Fibroblast of the aortic adventitia (primary cell): ENCODE measurements around the gene DDC. TPM values are rescaled to one million over a fixed set of nuclear protein-coding genes. Genes with fewer than 3 reads are reported as not detected.
"Not testable (repeated sequence)": the region's sequence is repeated elsewhere in the genome, so short reads cannot be mapped to it uniquely, and the experiment has no call there.

Source experiments
- DNase-seq: peaks from one replicate; pipeline ENCODE4 v3.0.0-alpha.2; 2010; ENCODE audit warnings: low read depth
- H3K4me3 ChIP-seq: 2 replicates; pipeline ENCODE4 v1.5.1; 2011; ENCODE audit warnings: low read depth, mild to moderate bottlenecking, control low read depth, low read length, moderate library complexity
- total RNA-seq: library from RNA; depleted of rRNA; stranded (reverse); fragments of >200 nt; gene quantifications from 2 replicates; pipeline ENCODE4 v1.2.3, GENCODE V29; 2012; ENCODE audit warnings: low replicate concordance
- TF ChIP-seq, protein P1 (sequence below): IDR thresholded peaks from 2 replicates; pipeline ENCODE4 v1.5.1; 2011; ENCODE audit warnings: mild to moderate bottlenecking, low read length, control low read depth, inconsistent platforms; ENCODE audit not compliant: insufficient read depth

The DDC gene
- total RNA-seq, 1 donor, result not detected

DNA sequence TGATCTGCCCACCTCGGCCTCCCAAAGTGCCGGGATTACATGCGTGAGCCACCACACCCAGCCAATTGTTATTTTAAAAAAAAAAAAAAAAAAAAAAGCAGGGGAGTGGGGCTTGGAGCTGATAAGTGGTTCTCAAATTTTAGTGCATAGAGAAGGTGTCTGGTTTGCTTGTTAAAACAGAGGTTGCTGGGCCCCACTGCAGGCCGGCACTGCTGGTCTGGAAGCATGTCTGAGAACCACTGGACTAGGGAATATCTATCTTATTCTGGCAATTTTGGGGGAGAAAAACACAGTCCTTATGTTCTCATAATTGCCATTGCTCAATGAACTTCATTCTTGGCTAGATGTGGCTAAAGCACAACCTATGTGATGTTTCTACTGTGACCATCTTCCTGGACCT lies 96.0 kb downstream of the DDC start:
- DNase-seq, result no peak
- TF ChIP-seq, protein P1, sequence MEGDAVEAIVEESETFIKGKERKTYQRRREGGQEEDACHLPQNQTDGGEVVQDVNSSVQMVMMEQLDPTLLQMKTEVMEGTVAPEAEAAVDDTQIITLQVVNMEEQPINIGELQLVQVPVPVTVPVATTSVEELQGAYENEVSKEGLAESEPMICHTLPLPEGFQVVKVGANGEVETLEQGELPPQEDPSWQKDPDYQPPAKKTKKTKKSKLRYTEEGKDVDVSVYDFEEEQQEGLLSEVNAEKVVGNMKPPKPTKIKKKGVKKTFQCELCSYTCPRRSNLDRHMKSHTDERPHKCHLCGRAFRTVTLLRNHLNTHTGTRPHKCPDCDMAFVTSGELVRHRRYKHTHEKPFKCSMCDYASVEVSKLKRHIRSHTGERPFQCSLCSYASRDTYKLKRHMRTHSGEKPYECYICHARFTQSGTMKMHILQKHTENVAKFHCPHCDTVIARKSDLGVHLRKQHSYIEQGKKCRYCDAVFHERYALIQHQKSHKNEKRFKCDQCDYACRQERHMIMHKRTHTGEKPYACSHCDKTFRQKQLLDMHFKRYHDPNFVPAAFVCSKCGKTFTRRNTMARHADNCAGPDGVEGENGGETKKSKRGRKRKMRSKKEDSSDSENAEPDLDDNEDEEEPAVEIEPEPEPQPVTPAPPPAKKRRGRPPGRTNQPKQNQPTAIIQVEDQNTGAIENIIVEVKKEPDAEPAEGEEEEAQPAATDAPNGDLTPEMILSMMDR, result no peak

DNA sequence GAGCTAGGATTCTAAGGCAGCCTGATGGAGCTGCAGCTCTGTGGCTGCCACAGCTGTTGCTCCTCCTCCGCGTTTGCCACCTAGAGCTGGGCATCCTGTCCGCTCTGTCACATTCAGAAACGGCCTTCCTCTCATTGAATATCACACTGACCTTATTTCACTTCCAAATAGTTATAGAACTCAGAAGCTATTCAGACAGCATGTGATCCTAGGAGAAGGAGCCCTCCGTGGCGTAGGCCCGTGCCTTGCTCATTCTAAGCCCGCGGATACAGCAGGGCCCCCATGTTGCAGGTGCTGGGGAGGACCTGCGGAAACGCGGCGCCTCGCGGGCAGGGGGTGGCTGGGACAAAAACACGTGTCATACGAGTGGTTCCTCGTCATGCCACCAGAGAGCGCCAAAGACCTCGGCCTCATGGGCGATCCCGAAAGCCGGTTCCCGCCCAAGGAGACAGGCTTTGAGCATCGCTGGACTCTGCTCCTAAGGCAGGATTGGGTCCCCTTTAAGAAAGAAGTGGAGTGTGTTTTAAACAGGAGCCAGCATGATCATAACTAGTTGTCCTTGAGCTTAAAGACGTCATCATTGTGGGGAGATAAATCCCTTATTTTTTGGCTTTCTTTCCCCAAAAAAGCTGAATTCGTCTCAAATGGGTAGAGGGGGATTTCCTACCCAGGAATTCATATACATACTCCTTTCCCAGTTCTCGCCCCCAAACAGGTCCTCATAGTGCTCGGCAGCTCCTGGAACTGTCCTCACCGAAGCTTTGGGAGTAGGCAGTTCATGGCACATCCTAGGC lies 97.2 kb downstream of the DDC start:
- TF ChIP-seq, protein P1, result peak; percentile 90
- DNase-seq, result peak; percentile 68
- peak overlapping the region; percentile 31 for H3K4me3 ChIP-seq

More for the DNA sequence above, 96.0 kb downstream of the DDC start:
- no peak overlapping the region for H3K4me3 ChIP-seq

DNA sequence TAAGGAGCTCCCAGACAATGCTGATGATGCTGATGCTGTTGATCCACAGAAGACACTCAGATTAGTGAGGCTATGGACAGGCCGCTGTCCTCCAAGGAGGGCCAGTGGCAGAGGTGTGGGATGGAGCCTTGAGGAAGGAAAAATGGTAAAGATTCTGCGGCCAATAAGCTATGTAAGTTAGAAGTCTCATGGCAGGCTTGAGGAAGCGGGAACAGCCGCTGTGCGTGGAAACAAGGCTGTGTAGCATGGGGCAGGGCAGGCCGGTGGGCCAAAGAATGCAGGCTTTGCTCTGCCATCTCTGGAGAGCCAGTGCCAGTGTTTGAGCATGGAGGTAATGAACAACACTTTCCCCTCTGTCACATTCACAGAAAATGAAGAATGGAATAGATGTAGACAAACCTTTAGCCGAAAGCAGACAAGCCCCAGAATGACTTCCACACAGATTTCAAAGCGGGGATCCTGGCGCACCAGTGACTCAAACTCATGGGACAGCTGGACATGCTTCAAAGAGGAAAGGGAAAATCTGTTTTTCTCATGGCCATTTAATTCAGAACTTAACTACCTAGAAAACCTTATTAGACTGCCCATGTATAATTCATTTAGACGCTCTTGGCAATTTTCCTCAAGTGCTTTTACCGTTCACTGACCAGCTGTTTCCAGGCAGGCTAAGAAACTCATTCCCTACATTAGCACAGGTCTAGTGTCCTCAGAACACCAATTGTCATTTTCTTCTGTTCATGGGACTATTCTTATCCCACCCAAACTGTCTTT lies 98.2 kb downstream of the DDC start:
- DNase-seq, result no peak
- TF ChIP-seq, protein P1, result no peak
- H3K4me3 ChIP-seq, result no peak overlapping the region

DNA sequence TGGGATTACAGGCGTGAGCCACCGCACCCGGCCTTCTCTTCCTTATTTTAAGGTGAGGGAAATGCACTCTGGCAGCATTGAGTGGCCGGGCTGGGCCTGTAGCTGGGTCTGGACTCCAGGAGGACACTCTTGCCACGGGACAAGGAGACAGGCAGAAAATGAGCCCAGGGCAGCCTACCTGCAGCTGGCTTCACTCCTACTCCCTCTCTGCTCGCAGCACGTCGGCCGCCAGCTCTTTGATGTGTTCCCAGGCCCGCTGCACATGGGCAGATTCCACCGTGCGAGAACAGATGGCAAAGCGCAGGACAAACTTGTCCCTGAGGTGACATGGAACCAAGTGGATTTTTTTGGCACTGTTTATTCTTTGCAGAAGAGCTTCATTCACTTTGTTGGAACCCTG lies 102.2 kb downstream of the DDC start:
- DNase-seq, result no peak
- H3K4me3 ChIP-seq, result no peak overlapping the region
- TF ChIP-seq, protein P1, result no peak

DNA sequence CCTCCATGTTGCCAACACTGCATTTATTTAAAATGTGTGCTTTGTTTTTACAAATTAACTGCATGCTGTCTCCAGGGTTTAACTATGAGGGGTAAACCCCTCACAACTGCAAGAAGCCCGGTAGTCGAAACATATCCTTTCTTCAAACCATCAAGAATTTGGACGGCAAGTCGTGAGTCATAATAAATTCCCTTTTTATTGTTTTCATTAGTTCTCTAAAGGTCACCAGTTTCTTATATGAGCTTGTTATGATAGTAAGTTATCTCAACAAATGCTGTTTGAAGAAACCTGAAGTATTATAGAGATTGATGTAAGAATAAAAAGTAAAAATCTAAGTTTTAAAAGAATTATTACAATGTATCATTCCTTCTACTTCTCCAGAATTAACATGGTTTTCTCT lies 102.8 kb downstream of the DDC start:
- TF ChIP-seq, protein P1, result no peak
- no peak for DNase-seq
- no peak overlapping the region for H3K4me3 ChIP-seq

DNA sequence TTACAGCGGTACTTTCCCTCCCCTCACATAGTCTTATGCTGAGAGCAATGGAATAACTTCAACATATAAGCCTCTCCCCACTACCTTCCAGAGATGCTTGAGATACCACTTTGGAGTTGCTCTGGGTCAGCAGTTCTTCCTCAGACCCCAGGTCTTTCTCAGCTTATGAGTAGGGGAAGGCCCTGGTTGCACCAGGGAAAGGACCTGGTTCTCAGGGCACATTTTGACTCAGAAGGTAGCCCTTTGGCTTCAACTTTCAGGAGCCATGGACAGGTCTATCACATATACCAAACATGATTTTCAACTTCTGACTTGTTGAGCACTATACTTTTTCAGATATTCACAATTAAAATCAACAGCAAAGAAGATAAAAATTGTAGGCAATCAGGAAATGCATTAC lies 103.5 kb downstream of the DDC start:
- DNase-seq, result no peak
- H3K4me3 ChIP-seq, result no peak overlapping the region
- TF ChIP-seq, protein P1, result no peak

DNA sequence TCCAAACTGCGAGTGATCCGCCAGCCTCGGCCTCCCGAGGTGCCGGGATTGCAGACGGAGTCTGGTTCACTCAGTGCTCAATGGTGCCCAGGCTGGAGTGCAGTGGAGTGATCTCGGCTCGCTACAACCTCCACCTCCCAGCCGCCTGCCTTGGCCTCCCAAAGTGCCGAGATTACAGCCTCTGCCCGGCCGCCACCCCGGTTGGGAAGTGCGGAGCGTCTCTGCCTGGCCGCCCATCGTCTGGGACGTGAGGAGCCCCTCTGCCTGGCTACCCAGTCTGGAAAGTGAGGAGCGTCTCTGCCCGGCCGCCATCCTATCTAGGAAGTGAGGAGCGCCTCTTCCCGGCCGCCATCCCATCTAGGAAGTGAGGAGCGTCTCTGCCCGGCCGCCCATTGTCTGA lies 106.0 kb downstream of the DDC start:
- H3K4me3 ChIP-seq, DNase-seq: not testable (repeated sequence)

DNA sequence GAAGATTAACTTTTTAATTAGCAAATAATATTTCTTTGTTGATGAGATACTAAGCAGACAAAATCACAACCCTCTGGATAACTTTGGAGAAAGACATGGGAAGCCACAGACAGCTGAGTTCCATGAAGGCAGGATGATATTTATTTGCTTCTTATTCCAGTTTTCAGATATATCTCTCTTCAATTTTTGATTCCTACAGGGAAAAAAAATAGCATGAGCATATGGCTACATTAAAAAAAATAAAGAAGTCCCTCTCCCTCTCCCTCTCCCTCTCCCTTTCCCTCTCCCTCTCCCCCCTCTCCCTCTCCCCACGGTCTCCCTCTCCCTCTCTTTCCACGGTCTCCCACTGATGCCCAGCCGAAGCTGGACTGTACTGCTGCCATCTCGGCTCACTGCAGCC lies 106.6 kb downstream of the DDC start:
- H3K4me3 ChIP-seq, DNase-seq: not testable (repeated sequence)
